HG03575 (cell line): ENCODE measurements around the gene GPD1.

Experiments used
- ATAC-seq: cut with Tn5 transposase; IDR thresholded peaks from one replicate; pipeline ENCODE4 v1.9.1; 2021; ENCODE audit not compliant: unreplicated experiment, insufficient number of reproducible peaks, low FRiP score; ENCODE audit errors: extremely low read depth

GPD1 gene

GRCh38 chr12:50103767-50104321 is at the start of gene GPD1:
TSS of gene GPD1 (plus strand) at chr12:50104008. CDS start at chr12:50104051, 43 bp downstream.
- no peak for ATAC-seq

- no peak for ATAC-seq
Measured at GRCh38 chr12:50055831-50056638, 47.8 kb upstream of the GPD1 start.

GRCh38 chr12:50056639-50056976 is 47.2 kb upstream of the GPD1 start:
- no peak for ATAC-seq

- ATAC-seq = no peak
Measured at GRCh38 chr12:50057000-50057841, 46.6 kb upstream of the GPD1 start, which contains the start of gene ASIC1. TSS of gene ASIC1 (plus strand) at chr12:50057596. CDS start at chr12:50058767, 1,171 bp downstream.

GRCh38 chr12:50057896-50058670 is 45.7 kb upstream of the GPD1 start:
- ATAC-seq = no peak

- no peak for ATAC-seq
Measured at GRCh38 chr12:50058743-50059312, 45.0 kb upstream of the GPD1 start.

- ATAC-seq = no peak
Measured at GRCh38 chr12:50059440-50060119, 44.2 kb upstream of the GPD1 start.

GRCh38 chr12:50060120-50060468 is 43.7 kb upstream of the GPD1 start:
- no peak for ATAC-seq

GRCh38 chr12:50061171-50061570 is 42.6 kb upstream of the GPD1 start:
- no peak for ATAC-seq

GRCh38 chr12:50061946-50062686 is 41.7 kb upstream of the GPD1 start:
- ATAC-seq = no peak

GRCh38 chr12:50062728-50063460 is 40.9 kb upstream of the GPD1 start:
- no peak for ATAC-seq

GRCh38 chr12:50065726-50066310 is 38.0 kb upstream of the GPD1 start:
- ATAC-seq = no peak

- ATAC-seq = no peak
Measured at GRCh38 chr12:50066402-50066801, 37.4 kb upstream of the GPD1 start.

GRCh38 chr12:50069069-50069468 is 34.7 kb upstream of the GPD1 start:
- ATAC-seq = no peak

- no peak for ATAC-seq
Measured at GRCh38 chr12:50069539-50069938, 34.3 kb upstream of the GPD1 start.

GRCh38 chr12:50070314-50071060 is 33.3 kb upstream of the GPD1 start:
- ATAC-seq = no peak
